ENCODE measurements around the gene TAF15.

Gene TAF15

DNA sequence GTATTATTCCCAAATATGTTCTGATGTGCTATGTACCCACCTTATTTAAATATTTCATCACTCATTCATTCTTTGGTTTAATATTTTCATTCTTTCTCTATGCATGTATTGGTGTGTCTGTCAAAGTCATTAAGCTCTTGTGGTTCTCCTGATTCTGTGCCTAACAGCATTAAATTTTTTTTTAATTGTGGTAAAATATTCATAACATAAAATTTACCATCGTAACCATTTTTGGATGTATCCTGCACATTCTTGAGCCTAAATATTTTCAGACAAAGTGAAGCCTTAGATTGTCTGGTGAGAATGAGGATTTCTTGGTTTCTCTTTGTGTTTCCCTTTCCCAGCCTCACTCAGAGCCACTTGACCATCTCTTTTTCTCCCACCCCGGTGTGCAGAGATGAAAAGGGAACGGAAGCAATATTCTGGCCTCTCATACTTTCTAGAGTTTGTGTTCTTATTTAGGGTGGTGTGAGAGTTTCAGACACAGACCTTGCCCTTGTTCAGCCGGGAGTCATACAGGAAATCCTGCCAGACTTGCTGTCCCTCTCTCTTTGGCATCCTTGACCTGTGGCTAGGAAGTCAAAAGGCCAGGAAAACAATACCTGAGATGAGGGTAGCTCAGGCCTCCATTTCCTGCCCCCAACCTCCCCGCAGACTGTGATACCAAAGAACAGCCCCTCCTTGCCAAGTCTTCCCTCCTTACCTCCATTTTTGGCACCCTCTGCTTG is 66.0 kb downstream of the TAF15 start:
- no peak for DNase-seq

DNA sequence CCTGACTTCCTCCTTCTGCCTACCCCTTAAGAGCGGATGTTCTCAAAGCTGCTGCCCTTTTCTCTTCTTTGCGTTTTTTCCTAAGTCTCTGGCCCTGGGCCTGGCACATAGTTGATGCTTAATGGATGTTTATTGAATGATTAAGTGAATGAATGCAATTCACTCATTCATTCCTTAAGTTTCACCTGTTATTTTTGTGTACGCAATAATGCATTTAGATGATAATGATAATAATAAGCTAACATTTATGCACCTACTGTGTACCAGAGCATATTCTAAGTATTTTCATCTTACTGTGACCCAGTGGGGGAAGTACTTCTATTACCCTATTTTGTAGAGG is 66.5 kb downstream of the TAF15 start:
- DNase-seq = no peak

DNA sequence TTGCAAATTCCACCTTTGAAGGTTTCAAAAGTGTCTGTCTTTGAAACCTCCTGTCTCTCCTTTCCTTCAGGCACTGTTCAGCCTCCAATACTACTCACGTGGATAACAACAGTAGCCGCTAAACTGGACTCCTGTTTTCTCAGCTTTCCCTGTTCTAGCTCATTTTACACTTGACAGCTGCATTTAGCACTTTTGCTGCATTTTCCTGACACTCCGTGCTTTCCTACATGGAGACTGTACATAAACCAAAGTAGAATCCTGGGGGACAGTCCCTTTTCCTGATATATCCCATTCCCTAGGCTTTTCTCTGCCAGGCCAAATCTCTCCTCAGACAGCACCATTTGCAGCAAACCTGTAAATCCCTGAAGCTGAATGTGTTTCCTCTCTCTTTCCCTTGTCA is 67.2 kb downstream of the TAF15 start:
- DNase-seq = no peak

DNA sequence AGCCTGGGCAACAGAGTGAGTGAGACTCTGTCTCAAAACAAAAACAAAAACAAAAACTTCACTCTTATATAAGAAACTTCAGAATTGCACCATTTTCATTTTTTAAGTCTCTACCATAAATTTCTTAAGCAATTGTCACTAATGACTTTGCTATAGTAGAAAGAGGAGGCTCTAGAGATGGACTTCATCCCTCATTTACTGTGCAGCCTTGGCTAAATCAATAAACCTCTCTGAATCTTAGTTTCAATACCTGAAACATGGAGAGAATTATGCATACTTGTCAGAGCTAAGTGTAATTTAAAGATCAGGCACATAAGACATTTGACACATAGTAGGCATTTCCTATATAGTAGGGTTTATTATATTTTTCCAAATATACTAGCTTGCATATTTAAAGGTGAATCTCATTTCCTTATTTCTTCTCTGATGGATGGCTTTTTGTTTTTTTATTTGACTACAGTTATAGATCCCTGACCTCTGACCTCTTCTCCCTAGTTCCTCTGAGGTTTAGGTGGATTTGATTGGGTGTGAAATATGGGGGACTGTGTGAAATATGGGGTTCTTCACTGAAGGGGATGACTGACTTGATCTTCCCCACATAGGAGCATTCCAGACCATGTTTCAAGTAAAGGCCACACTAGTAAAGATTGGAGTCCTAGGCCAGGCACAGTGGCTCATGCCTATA is 68.2 kb downstream of the TAF15 start:
- no peak for DNase-seq

DNA sequence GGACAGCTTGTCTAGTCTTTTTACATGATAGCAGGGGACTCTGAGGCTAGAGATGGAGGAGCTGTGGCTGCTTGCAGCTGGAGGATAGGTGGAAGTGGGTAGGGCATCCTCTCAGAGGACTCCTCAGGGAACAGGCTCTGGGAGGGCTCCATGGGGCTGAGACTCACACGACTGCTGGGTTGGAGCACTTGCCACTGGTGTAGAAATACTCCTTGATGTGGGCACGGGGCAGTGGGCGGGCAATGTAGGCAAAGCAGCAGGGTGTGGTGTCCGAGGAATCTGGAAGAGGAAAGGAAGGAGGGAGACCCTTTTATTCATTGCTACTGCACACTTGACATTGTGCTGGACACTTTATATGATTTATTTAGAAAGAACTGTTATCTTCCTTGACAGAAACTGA is 69.1 kb downstream of the TAF15 start:
- DNase-seq = no peak

DNA sequence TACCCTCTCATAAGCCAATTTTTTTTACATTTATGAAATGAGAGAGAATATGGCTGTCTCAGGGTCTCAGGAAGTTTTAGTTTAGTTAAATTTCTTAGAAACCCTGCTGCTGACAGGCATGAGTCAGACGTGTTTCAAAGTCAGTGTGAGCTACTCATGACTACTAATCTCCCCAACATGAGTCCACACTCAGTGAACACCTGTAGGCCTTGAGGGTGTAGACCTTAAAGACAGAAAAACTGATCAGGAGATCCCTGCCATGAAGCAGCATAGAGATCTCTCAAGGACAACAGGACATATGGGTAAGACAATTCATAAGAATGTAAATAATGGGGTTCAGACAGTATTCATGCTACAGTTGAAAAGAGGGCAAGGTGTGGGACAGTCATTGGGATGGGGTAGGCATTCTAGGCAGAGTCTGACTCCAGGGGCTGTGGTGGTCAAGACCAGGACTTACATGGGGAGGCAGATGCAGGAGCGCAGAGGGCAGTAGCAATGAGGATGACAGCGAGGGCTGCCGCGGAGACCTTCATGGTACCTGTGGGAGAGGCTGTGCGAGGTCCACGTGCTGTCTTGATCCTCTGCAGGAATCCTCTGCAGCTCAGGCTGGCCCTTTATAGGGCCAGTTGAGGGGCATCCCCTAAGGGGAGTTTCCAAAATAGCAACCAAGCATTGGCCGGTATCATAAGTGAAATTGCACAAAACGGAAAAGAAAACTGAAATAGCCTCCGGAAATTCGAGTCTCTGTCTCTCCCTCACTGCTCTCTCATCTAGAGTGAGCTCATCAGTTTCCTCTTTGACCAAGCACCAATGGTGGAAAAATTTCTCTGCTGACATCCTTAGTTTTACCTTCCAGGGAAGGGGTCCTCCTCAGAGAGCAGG is 70.7 kb downstream of the TAF15 start, which contains the start of gene CCL5:
TSS of gene CCL5 (minus strand) at position 588 of the 882 bp plus-strand sequence.
- DNase-seq = no peak

DNA sequence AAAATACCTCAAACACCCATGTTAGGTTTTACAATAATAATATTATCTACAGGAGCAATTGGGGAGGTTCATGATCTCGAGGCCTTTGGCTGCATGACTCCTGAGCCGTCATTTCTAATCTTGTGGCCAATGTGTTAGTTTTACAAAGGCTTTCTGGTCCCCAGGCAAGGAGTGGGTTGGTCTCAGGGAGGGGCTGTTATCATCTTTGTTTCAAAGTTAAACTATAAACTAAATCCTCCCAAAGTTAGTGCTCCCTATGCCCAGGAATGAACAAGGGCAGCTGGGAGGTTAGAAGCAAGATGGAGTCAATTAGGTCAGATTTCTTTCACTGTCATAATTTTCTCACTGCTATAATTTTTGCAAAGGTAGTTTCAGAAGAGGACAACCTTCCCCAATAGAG is 80.0 kb downstream of the TAF15 start:
- no peak for DNase-seq

DNA sequence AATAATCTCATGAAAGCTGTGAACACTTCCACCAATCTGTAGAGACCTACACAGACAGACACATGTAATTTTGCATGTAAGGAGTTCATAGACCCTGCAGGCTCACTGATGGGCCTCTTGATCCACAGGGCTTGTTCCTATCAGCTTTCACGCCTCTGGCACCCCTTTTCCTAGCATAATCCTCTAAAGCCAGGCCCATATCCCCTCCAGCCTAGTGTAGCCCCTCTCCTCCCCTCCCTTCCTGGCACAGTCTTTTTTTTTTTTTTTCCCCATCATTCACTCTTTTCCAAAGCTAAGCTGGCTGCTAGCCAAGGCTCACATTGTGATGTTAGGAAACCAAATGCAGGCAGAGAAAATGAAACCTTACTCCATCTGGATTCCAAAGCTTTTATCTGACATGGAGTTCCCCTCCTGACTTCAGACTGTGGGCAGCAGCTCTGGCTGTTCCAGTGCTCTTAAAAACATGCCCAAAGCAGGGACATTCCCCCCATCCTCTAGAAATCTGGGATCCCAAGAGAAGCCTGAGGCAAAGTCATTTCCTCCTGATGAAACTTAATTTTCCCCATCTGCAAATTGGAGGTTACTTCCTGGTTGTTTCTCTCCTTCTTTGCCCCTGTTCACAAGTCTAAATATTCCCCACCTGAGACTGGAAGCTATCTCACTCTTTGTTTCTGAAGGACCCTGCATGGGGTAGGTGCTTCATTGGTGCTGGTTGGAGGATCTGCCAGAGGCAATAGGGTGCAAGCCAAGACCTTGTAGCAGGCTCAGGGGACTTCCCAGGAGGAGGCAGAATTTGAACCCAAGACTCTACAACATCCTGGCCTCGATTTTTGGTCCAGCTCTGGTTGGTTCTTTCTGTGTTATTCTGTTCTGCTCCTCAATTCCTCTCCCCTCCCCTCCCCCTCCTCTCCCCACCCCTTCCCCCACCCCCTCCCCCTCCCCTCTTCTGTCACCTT is 80.8 kb downstream of the TAF15 start:
- DNase-seq = peak; percentile 88

DNA sequence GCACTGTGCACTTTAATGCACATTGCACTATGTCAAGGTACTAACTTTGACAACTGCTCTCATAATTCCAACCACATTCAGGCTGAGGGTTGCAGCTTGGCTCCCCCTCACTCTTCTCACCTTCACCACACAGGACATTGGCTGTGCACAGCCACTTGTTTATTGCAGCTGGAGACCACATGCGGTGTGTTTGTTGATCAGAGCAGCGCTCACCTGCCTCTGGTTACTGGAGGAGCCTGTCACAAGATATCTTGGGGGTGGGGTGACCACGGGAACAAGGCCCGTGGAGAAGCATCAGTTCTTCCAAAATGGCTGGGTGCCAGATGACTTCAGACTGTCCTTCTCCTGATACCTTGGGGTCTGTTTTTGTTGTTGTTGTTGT is 81.5 kb downstream of the TAF15 start:
- no peak for DNase-seq

DNA sequence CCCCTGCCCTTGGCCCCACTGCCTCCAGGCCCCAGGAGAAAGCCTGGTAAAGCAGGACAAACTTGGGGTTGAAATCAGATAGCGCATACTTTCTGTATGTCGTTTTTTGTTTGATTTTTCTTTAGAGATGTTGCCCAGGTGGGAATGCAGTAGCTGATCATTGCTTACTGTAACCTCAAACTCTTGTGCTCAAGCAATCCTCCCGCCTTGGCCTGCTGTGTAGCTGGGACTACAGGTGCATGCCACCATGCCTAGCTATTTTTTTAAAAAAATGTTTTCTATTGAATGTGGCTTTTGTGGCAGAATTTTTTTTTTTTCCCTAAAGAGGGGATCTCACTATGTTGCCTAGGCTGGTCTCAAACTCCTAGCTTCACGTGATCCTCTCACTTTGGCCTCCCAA is 82.0 kb downstream of the TAF15 start:
- DNase-seq = no peak

DNA sequence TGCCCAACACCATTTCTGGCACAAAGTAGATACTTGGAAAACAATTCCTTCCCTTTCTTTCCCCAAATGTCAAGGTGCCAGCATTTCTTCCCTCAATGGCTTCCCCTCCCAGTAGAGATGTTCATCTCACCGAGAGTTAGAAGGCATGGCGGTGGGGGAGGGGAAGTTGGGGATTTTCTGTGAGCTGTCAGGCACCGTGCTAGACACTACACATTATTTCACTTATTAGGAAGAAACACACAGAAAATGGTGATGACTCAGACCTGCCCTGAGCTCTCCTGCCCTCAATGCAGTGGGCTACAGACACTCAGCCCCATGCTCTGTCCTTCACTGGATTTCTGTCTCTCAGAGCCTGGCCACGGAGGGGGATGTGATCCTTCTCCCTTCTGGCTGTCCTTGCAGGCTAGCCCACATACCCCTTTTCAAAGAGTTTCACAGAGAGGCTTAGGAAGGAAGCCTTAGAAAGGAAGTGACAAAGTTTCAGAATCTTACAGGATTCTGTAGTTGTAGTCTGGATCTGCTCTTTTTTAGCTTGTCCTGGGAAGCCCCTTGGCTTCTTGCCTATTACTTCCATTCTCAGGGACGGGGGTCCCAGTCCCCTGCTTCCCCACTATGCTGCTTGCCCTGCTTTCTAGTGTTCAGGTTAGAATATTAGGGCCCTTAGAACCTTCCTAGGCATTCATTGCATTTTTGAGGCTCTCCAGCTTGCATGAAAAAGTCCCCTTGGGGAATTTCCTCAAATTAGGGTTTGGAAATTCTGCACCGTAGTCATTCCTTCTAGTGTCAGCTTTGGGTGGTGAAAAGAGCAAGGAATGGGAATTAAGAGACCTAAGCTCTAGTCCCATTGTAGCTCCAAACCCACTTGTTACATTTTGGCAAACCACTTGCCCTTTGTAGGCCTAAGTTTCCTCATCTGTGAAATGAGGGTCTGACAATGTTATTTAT is 83.1 kb downstream of the TAF15 start:
- no peak for DNase-seq

DNA sequence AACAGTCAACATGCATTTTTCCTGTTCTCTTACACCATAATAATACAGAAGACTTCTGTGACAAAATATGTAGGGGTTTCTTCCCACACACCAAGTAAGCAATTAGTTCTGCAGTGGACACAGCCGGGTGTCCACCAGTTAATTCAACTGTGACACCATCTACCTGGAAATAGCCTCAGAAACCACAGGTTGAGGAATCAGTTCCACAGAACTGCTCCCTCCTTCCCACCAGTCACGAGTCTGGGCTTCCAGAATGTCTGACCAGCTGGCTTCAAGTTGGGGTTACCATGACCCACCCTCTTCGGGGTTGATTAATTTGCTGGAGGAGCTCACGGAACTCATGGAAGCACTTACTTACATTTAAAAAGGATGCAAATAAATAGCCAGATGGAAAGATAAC is 84.5 kb downstream of the TAF15 start:
- no peak for DNase-seq

DNA sequence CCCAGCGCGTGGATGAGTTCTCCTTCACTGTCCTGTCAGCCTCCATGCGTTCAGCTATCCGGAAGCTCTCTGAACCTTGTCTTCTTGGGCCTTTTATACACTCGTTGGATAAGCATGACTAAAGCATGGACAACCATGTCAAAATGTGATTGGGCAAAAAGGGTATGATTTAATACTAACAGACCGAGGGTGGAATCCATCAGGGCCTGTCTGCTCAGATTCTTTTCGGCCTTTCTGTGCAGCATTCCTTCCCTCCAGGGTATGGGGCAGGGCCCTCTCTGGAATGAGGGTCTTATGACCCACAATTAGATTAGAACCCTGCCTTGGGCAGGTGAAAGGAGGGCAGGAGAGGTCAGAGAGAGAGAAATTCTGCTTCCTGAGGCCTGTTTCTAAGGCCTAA is 84.9 kb downstream of the TAF15 start:
- DNase-seq = no peak

DNA sequence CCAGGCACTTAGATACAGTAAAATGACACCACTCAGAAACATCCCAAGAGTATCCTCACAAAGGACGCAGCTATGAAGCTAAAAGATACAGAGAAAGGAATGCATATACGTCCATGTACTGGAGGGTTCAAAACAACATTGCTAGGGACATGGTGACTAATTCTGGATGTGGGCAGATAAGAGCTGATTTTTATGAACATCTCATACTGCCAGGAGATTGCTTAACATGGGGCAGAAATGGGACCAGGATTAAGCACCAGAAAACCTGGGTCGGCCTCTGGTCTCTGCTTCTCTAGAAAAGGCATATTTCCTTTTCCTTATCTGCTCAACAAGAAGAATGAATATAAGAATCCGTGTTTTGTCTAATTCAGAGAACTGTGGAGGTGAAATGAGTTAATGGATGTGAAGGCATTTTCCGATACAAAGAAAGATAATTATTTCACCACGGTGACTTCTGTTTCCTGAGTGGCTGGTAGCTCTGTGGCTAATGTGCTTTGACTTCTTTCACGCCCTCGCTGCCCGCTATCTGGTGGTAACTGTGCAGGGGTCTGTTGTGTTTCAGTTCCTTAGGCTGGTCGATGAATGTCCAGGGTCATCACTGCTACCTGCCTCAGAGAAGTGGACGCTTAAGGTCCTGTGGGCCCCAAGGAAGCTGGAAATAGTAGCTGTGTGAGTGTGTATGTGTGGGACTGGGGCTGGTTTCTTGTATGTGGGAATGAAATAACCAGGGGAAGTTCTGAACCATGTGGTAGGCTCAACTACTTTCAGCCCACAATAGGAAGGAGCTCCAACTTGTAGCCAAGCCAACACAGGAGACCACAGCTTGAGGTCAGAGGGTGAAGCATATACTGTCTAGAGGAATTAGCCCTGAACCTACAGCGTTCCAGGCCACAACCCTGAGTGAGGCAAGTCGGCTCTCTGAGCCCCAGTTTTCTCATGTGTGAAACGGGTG is 86.6 kb downstream of the TAF15 start:
- DNase-seq = no peak
